MCF 10A (cell line): Measurements from ENCODE around the gene PHLDB2. TPM values are rescaled to one million over a fixed set of nuclear protein-coding genes. Genes with fewer than 3 reads are reported as not detected.
A peak's percentile ranks its signal among the peaks of the same experiment; 100 is the strongest.

Experiments
- BruUV-seq: library from RNA; stranded (reverse); fragments of 400-500 nt; replicated peaks from 2 replicates; lab custom pipeline; 2021; lab: Mats Ljungman, UMichigan
- CTCF ChIA-PET: fragments of 300-600 bp; sonication (Branson Sonifier 250); formaldehyde crosslinking; extraction: SDS; loops from one replicate; lab custom pipeline; 2021; ENCODE audit warnings: antibody characterized with exemption, inconsistent platforms; lab: Yijun Ruan, JAX
- POLR2A ChIA-PET: fragments of 300-600, 350-650 bp; sonication (Branson Sonifier 250); formaldehyde crosslinking; extraction: SDS; loops from one replicate; lab custom pipeline; 2020; ENCODE audit warnings: antibody characterized with exemption, inconsistent platforms; lab: Yijun Ruan, JAX
- DNase-seq: peaks from one replicate; pipeline ENCODE4 v3.0.0-alpha.2; 2018; ENCODE audit not compliant: unreplicated experiment
- H3K27ac Mint-ChIP-seq: one replicate; pipeline ENCODE4 v1.8.0; 2022; ENCODE audit warnings: mild to moderate bottlenecking, low read depth, mixed read lengths; ENCODE audit not compliant: unreplicated experiment
- H3K27me3 Mint-ChIP-seq: one replicate; pipeline ENCODE4 v1.8.0; 2022; ENCODE audit warnings: mixed read lengths; ENCODE audit not compliant: insufficient read depth, unreplicated experiment
- H3K36me3 Mint-ChIP-seq: one replicate; pipeline ENCODE4 v1.8.0; 2022; ENCODE audit warnings: mild to moderate bottlenecking, moderate library complexity, mixed read lengths; ENCODE audit not compliant: insufficient read depth, unreplicated experiment
- H3K4me1 Mint-ChIP-seq: one replicate; pipeline ENCODE4 v1.8.0; 2022; ENCODE audit warnings: mixed read lengths; ENCODE audit not compliant: insufficient read depth, unreplicated experiment
- H3K4me3 Mint-ChIP-seq: one replicate; pipeline ENCODE4 v1.8.0; 2022; ENCODE audit warnings: mild to moderate bottlenecking, moderate library complexity, mixed read lengths; ENCODE audit not compliant: unreplicated experiment
- H3K9me3 Mint-ChIP-seq: one replicate; pipeline ENCODE4 v1.8.0; 2022; ENCODE audit warnings: mixed read lengths; ENCODE audit not compliant: unreplicated experiment
- intact Hi-C: fragments of 100-400 bp; cut with micrococcal nuclease; formaldehyde crosslinking; loops from 2 replicates; pipeline ENCODE4 v1.14.1; 2022
- total RNA-seq: library from RNA; stranded (reverse); gene quantifications from 2 replicates; pipeline ENCODE4 v1.2.3, GENCODE V29; 2022
- TF ChIP-seq, protein P1 (sequence below): fragments of 200-600 bp; IDR thresholded peaks from one replicate; pipeline ENCODE4 v1.8.0; 2022; ENCODE audit warnings: antibody characterized with exemption, mild to moderate bottlenecking; ENCODE audit not compliant: unreplicated experiment

PHLDB2 gene
- total RNA-seq, 1 experiment from 2014 or later: 109 TPM

DNA sequence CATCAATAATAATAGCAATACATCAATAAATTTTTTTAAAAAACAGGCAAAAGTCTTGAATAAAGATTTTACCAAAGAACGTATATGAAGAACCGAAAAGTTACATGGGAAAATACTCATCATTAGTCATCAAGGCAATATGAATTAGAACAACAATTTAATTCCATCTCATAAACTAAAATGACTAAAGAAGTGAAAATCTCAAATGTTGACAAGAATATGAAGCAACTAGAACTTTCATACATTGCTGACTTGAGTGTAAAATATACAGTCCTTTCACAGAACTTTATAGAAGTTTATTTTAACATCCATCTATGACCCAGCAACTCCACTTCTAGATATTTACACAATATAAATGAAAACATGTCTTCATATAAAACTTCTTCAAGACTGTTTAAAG lies 84.5 kb downstream of the PHLDB2 start:
- H3K4me3 Mint-ChIP-seq: no peak overlapping the region
- TF ChIP-seq, protein P1, sequence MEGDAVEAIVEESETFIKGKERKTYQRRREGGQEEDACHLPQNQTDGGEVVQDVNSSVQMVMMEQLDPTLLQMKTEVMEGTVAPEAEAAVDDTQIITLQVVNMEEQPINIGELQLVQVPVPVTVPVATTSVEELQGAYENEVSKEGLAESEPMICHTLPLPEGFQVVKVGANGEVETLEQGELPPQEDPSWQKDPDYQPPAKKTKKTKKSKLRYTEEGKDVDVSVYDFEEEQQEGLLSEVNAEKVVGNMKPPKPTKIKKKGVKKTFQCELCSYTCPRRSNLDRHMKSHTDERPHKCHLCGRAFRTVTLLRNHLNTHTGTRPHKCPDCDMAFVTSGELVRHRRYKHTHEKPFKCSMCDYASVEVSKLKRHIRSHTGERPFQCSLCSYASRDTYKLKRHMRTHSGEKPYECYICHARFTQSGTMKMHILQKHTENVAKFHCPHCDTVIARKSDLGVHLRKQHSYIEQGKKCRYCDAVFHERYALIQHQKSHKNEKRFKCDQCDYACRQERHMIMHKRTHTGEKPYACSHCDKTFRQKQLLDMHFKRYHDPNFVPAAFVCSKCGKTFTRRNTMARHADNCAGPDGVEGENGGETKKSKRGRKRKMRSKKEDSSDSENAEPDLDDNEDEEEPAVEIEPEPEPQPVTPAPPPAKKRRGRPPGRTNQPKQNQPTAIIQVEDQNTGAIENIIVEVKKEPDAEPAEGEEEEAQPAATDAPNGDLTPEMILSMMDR: no peak
- peaks cover 14% of the 10 kb centered on the region for H3K4me1 Mint-ChIP-seq
- BruUV-seq: TSS peak; percentile 18
- intact Hi-C loops: no loop called here
- CTCF ChIA-PET: no interaction called here
- H3K27me3 Mint-ChIP-seq: no peaks in the 10 kb centered on the region
- H3K36me3 Mint-ChIP-seq: peaks cover 97% of the 10 kb centered on the region
- peak overlapping the region; percentile 22 for H3K27ac Mint-ChIP-seq
- no peaks in the 10 kb centered on the region for H3K9me3 Mint-ChIP-seq
- POLR2A ChIA-PET: interaction anchor here (0.7 kb wide), 1 partner anchor 365 kb away, joined by 3 read pairs; no protein-coding TSS in a partner anchor
- DNase-seq: peak; percentile 20

DNA sequence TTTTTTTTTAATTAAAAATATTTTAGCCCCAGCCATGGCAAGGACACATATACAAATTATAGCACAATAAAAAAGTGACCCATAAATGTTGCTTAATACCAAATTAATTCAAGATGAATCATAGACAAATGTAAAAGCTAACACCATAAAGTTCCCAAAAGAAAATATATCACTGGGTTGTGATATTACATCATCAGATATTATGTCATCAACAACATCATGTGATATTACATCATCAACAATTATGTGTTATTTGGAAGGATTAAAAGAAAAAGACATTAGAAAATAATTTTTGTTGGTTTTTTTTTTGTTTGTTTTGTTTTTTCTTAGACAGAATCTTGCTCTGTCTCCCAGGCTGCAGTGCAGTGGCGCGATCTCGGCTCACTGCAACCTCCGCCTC lies 85.3 kb downstream of the PHLDB2 start:
- TF ChIP-seq, protein P1: no peak
- Mint-ChIP-seq H3K4me1 (peaks cover 14% of the 10 kb centered on the region), H3K27me3 (no peaks in the 10 kb centered on the region), H3K27ac (peak overlapping the region; percentile 22), H3K9me3 (no peaks in the 10 kb centered on the region), H3K36me3 (peaks cover 100% of the 10 kb centered on the region), H3K4me3 (no peak overlapping the region)
- ChIA-PET CTCF (interaction anchor here (0.7 to 0.8 kb wide), 2 partner anchors 48 to 69 kb away, joined by 3 to 4 read pairs; no protein-coding TSS in a partner anchor), POLR2A (interaction anchor here (0.7 kb wide), 1 partner anchor 31 kb away, joined by 4 read pairs; no protein-coding TSS in a partner anchor)
- no TSS peak for BruUV-seq
- peak; percentile 36 for DNase-seq
- intact Hi-C loops: loop anchor here (2.0 kb wide), 1 partner anchor 40 kb away; no protein-coding TSS in a partner anchor

DNA sequence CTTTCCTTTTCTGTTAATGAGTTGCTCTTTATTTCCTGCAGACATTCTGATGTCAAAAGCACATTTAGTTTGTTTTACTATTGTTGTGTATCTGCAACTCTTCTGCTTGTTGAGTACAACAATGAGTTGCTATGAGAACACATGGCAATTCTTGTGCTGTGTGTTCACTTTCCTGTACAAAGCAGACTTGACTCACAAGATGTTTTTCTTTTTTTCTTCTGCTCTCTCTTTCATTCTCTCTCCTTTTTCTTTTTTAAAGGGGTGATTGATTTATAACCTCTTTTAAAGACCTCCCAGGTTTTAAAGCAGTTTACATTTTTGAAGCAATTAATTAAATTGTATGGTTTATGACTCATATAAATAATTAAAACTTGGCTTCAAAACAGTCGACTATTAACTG lies 88.2 kb downstream of the PHLDB2 start:
- Mint-ChIP-seq H3K4me1 (peaks cover 14% of the 10 kb centered on the region), H3K9me3 (no peaks in the 10 kb centered on the region), H3K4me3 (no peak overlapping the region), H3K27me3 (no peaks in the 10 kb centered on the region), H3K36me3 (peaks cover 98% of the 10 kb centered on the region), H3K27ac (peak overlapping the region; percentile 11)
- intact Hi-C loops: no loop called here
- no TSS peak for BruUV-seq
- DNase-seq: no peak
- POLR2A ChIA-PET: interaction anchor here (1.5 kb wide), 1 partner anchor 9 kb away, joined by 3 read pairs; no protein-coding TSS in a partner anchor
- TF ChIP-seq, protein P1: no peak
- CTCF ChIA-PET: no interaction called here

DNA sequence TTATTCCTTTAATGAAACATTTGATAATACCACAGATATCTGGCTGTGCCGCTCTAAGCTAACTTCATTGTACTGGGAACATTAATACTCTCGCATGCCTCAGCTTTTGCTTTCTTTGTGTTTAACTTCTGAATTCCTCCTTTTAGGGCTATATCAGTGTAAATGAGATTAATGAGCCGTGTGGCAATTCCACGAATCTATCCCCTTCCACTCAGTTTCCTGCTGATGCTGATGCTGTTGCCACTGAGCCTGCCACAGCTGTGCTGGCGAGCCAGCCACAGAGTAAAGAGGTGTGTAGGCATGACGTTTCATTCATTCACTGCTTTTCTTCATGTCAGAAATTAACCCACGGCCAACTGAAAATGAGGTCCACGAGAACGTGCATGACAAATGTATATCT lies 89.7 kb downstream of the PHLDB2 start:
- TF ChIP-seq, protein P1: no peak
- no peaks in the 10 kb centered on the region for H3K27me3 Mint-ChIP-seq
- H3K9me3 Mint-ChIP-seq: no peaks in the 10 kb centered on the region
- intact Hi-C loops: no loop called here
- peaks cover 98% of the 10 kb centered on the region for H3K36me3 Mint-ChIP-seq
- no peak for DNase-seq
- POLR2A ChIA-PET: interaction anchor here (0.6 kb wide), 1 partner anchor 20 kb away, joined by 3 read pairs; no protein-coding TSS in a partner anchor
- BruUV-seq: no TSS peak
- H3K27ac Mint-ChIP-seq: no peak overlapping the region
- no peak overlapping the region for H3K4me3 Mint-ChIP-seq
- CTCF ChIA-PET: interaction anchor here (1.0 kb wide), 1 partner anchor 233 kb away, joined by 4 read pairs; no protein-coding TSS in a partner anchor
- peaks cover 12% of the 10 kb centered on the region for H3K4me1 Mint-ChIP-seq
